Gastroesophageal sphincter (tissue), 3 donors: ENCODE measurements around the gene ID3.

Experiments
- CTCF ChIP-seq, 4 experiments: fragments of 200-600 bp in 2 of 4; fragments of 450-650 bp in 2 of 4; sonication (generic) in 1 of 4; IDR thresholded peaks; one replicate each; pipeline ENCODE4 v1.5.1; 2017 to 2019; ENCODE audit warnings: antibody characterized with exemption in 4 of 4, mild to moderate bottlenecking in 2 of 4, moderate library complexity in 2 of 4
- POLR2A ChIP-seq, 2 donors: fragments of 450-650 bp; IDR thresholded peaks; one replicate each; pipeline ENCODE4 v1.6.1; 2017; ENCODE audit warnings: antibody characterized with exemption in 2 of 2, mild to moderate bottlenecking in 2 of 2, moderate library complexity in 1 of 2

GRCh38 chr1:23530087-23530746 lies 29.1 kb downstream of the ID3 start:
- TF ChIP-seq POLR2A (IDR thresholded peaks at IDR 0.05) (no peak), CTCF (IDR thresholded peaks at IDR 0.05) (no peak)
